ENCODE data around the gene PIGV. TPM values are rescaled to one million over a fixed set of nuclear protein-coding genes. Genes with fewer than 3 reads are reported as not detected.

The PIGV gene
- total RNA-seq, 1 donor: 16.8 TPM

- no peak for DNase-seq (ENCODE audit: low read depth)
- no peak overlapping the region for H3K4me3 ChIP-seq (ENCODE audit: low read depth, low read length)
- TF ChIP-seq CTCF (IDR thresholded peaks at IDR 0.05; ENCODE audit: insufficient read depth, low read depth, low read length): no peak
Measured at GRCh38 chr1:26771285-26771642, 16.5 kb upstream of the PIGV start.

- DNase-seq (ENCODE audit: low read depth): peak; percentile 99
- no peak overlapping the region for H3K4me3 ChIP-seq (ENCODE audit: low read depth, low read length)
- no peak for TF ChIP-seq CTCF (IDR thresholded peaks at IDR 0.05; ENCODE audit: insufficient read depth, low read depth, low read length)
Measured at GRCh38 chr1:26771643-26772321, 16.0 kb upstream of the PIGV start.

- no peak overlapping the region for H3K4me3 ChIP-seq (ENCODE audit: low read depth, low read length)
- peak; percentile 80 for DNase-seq (ENCODE audit: low read depth)
- TF ChIP-seq CTCF (IDR thresholded peaks at IDR 0.05; ENCODE audit: insufficient read depth, low read depth, low read length): no peak
Measured at GRCh38 chr1:26772687-26773086, 15.1 kb upstream of the PIGV start.

- no peak for TF ChIP-seq CTCF (IDR thresholded peaks at IDR 0.05; ENCODE audit: insufficient read depth, low read depth, low read length)
Measured at GRCh38 chr1:26774462-26774861, 13.3 kb upstream of the PIGV start.

GRCh38 chr1:26775666-26776065, 12.1 kb upstream of the PIGV start:
- DNase-seq (ENCODE audit: low read depth): peak; percentile 30
- no peak for TF ChIP-seq CTCF (IDR thresholded peaks at IDR 0.05; ENCODE audit: insufficient read depth, low read depth, low read length)
- H3K4me3 ChIP-seq (ENCODE audit: low read depth, low read length): no peak overlapping the region

More at GRCh38 chr1:26774462-26774861, 13.3 kb upstream of the PIGV start:
- DNase-seq (ENCODE audit: low read depth): no peak
- no peak overlapping the region for H3K4me3 ChIP-seq (ENCODE audit: low read depth, low read length)

GRCh38 chr1:26779098-26779668, 8.6 kb upstream of the PIGV start:
- DNase-seq (ENCODE audit: low read depth): no peak
- no peak overlapping the region for H3K4me3 ChIP-seq (ENCODE audit: low read depth, low read length)
- no peak for TF ChIP-seq CTCF (IDR thresholded peaks at IDR 0.05; ENCODE audit: insufficient read depth, low read depth, low read length)
